ENCODE measurements around the gene UMAD1. TPM values are rescaled to one million over a fixed set of nuclear protein-coding genes. Genes with fewer than 3 reads are reported as not detected.

UMAD1 gene
- total and polyA plus RNA-seq, 8 donors: 5.0 to 20.8 (median 17.2) TPM

- 28 to 44% methylated on average over 2 of the region's 2 CpGs for WGBS, 2 donors
- no peaks in the 10 kb centered on the region for H3K9me3 ChIP-seq
- peak overlapping the region in 2 of 4 donors; percentile 33 to 72 for H3K27ac ChIP-seq
- H3K4me1 ChIP-seq: peaks cover 0 to 18% (median 3%) of the 10 kb centered on the region in 3 donors
- no peak overlapping the region for H3K4me3 ChIP-seq
- no peaks in the 10 kb centered on the region for H3K27me3 ChIP-seq
- ATAC-seq: peak; percentile 92 to 96 (median 94)
- TF ChIP-seq CTCF (IDR thresholded peaks at IDR 0.05): no peak
- FAIRE-seq: no peak
- DNase-seq: peak in 4 of 6 donors; percentile 52 to 69 (median 60)
- intact Hi-C loops (cut with DNase I): no loop called here
- no peaks in the 10 kb centered on the region for H3K36me3 ChIP-seq
Observed at GRCh38 chr7:7667187-7667586, 26.6 kb downstream of the UMAD1 start.

- no peak for FAIRE-seq
- no peaks in the 10 kb centered on the region for H3K27me3 ChIP-seq
- intact Hi-C loops (cut with DNase I): no loop called here
- peak in 1 of 4 donors; percentile 28 for ATAC-seq
- peaks cover 0 to 16% (median 3%) of the 10 kb centered on the region in 3 donors for H3K4me1 ChIP-seq
- no peaks in the 10 kb centered on the region for H3K36me3 ChIP-seq
- no peaks in the 10 kb centered on the region for H3K9me3 ChIP-seq
- no peak overlapping the region for H3K4me3 ChIP-seq
- TF ChIP-seq CTCF (IDR thresholded peaks at IDR 0.05): no peak
- DNase-seq: no peak
- WGBS, 2 donors: 98 to 100% methylated on average over 1 of the region's 1 CpG
- no peak overlapping the region for H3K27ac ChIP-seq
Observed at GRCh38 chr7:7668706-7669105, 28.2 kb downstream of the UMAD1 start.

GRCh38 chr7:7670490-7670889, 29.9 kb downstream of the UMAD1 start:
- no peak for TF ChIP-seq CTCF (IDR thresholded peaks at IDR 0.05)
- FAIRE-seq: no peak
- Histone ChIP-seq H3K36me3 (no peaks in the 10 kb centered on the region), H3K4me1 (peaks cover 0 to 7% (median 3%) of the 10 kb centered on the region in 3 donors), H3K27ac (no peak overlapping the region), H3K4me3 (no peak overlapping the region), H3K9me3 (no peaks in the 10 kb centered on the region), H3K27me3 (no peaks in the 10 kb centered on the region)
- intact Hi-C loops (cut with DNase I): no loop called here
- 92 to 95% methylated on average over 3 of the region's 3 CpGs for WGBS, 2 donors
- no peak for DNase-seq
- ATAC-seq: no peak

GRCh38 chr7:7671361-7671760, 30.8 kb downstream of the UMAD1 start:
- intact Hi-C loops (cut with DNase I): no loop called here
- peaks cover 0 to 4% (median 0%) of the 10 kb centered on the region in 3 donors for H3K36me3 ChIP-seq

More at GRCh38 chr7:7671361-7671760, 30.8 kb downstream of the UMAD1 start:
- FAIRE-seq (no peak), ATAC-seq (no peak), DNase-seq (no peak)
- WGBS, 2 donors: 74 to 82% methylated on average over 3 of the region's 3 CpGs
- H3K4me1 ChIP-seq: peaks cover 0 to 7% (median 3%) of the 10 kb centered on the region in 3 donors
- H3K4me3 ChIP-seq: no peak overlapping the region
- no peak for TF ChIP-seq CTCF (IDR thresholded peaks at IDR 0.05)
- H3K27me3 ChIP-seq: no peaks in the 10 kb centered on the region
- H3K9me3 ChIP-seq: no peaks in the 10 kb centered on the region
- H3K27ac ChIP-seq: no peak overlapping the region
